Osteoblast (primary cell): ENCODE measurements around the gene IST1. TPM values are rescaled to one million over a fixed set of nuclear protein-coding genes. Genes with fewer than 3 reads are reported as not detected.
A peak's percentile ranks its signal among the peaks of the same experiment; 100 is the strongest.

Experiments used
- DNase-seq: peaks from one replicate; pipeline ENCODE4 v3.0.0; 2011; ENCODE audit warnings: low spot score, mixed read lengths; ENCODE audit not compliant: insufficient read length; ENCODE audit errors: missing footprints
- H2AFZ ChIP-seq: 2 replicates; pipeline ENCODE4 v1.6.0; 2011; ENCODE audit warnings: mild to moderate bottlenecking, low read length
- H3K27ac ChIP-seq: 2 replicates; pipeline ENCODE4 v1.5.1; 2011; ENCODE audit warnings: mild to moderate bottlenecking, low read depth, low read length, moderate library complexity
- H3K27me3 ChIP-seq: 2 replicates; pipeline ENCODE4 v1.6.0; 2012; ENCODE audit warnings: mild to moderate bottlenecking, control low read depth, inconsistent platforms, low read length, moderate library complexity; ENCODE audit not compliant: insufficient read depth
- H3K36me3 ChIP-seq: 2 replicates; pipeline ENCODE4 v1.5.1; 2011; ENCODE audit warnings: mild to moderate bottlenecking, low read length, control low read depth, moderate library complexity; ENCODE audit not compliant: insufficient read depth
- H3K4me1 ChIP-seq: 2 replicates; pipeline ENCODE4 v1.5.1; 2011; ENCODE audit warnings: mild to moderate bottlenecking, low read length, control low read depth, moderate library complexity; ENCODE audit not compliant: insufficient read depth
- H3K4me2 ChIP-seq: 2 replicates; pipeline ENCODE4 v1.6.0; 2011; ENCODE audit warnings: mild to moderate bottlenecking, low read length; ENCODE audit not compliant: insufficient read depth
- H3K4me3 ChIP-seq: fragments of 200-600 bp; sonication (generic); 3 replicates; pipeline ENCODE4 v1.5.1; 2012; ENCODE audit warnings: mild to moderate bottlenecking, low read length, inconsistent platforms; ENCODE audit not compliant: insufficient read depth
- H3K79me2 ChIP-seq: 2 replicates; pipeline ENCODE4 v1.6.0; 2012; ENCODE audit warnings: mild to moderate bottlenecking, low read length, control low read depth, inconsistent platforms; ENCODE audit not compliant: insufficient read depth
- H3K9me3 ChIP-seq: 2 replicates; pipeline ENCODE4 v1.5.1; 2011; ENCODE audit warnings: low read depth, low read length, control low read depth
- H4K20me1 ChIP-seq: 2 replicates; pipeline ENCODE4 v1.6.0; 2012; ENCODE audit warnings: mild to moderate bottlenecking, low read length, control low read depth; ENCODE audit not compliant: insufficient read depth
- total RNA-seq: library from RNA; depleted of rRNA; stranded (reverse); fragments of >200 nt; gene quantifications from 2 replicates; pipeline ENCODE4 v1.2.3, GENCODE V29; 2012
- TF ChIP-seq, protein P1 (sequence below): IDR thresholded peaks from 2 replicates; pipeline ENCODE4 v1.5.1; 2011; ENCODE audit warnings: mild to moderate bottlenecking, low read depth, low read length, moderate library complexity; ENCODE audit errors: extremely low read depth

Gene IST1
- total RNA-seq, 1 donor: 229 TPM

DNA sequence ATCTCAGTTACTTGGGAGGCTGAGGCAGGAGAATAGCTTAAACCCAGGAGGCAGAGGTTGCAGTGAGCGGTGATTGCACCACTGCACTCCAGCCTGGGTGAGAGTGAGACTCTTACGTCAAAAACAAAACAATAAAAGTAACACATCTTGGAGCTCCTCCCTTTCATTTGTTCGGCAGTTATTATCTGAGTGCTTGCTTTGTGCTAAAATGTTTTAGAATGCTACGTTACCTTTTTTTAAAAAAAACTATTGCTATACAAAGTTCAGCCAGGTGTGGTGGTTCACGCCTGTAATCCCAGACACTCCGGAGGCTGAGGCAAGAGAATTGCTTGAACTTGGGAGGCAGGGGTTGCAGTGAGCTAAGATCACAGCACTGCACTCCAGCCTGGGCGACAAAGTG lies 15.8 kb downstream of the IST1 start:
- TF ChIP-seq, protein P1, sequence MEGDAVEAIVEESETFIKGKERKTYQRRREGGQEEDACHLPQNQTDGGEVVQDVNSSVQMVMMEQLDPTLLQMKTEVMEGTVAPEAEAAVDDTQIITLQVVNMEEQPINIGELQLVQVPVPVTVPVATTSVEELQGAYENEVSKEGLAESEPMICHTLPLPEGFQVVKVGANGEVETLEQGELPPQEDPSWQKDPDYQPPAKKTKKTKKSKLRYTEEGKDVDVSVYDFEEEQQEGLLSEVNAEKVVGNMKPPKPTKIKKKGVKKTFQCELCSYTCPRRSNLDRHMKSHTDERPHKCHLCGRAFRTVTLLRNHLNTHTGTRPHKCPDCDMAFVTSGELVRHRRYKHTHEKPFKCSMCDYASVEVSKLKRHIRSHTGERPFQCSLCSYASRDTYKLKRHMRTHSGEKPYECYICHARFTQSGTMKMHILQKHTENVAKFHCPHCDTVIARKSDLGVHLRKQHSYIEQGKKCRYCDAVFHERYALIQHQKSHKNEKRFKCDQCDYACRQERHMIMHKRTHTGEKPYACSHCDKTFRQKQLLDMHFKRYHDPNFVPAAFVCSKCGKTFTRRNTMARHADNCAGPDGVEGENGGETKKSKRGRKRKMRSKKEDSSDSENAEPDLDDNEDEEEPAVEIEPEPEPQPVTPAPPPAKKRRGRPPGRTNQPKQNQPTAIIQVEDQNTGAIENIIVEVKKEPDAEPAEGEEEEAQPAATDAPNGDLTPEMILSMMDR: no peak
- no peaks in the 10 kb centered on the region for H3K27me3 ChIP-seq
- no peak overlapping the region for H3K4me3 ChIP-seq
- no peak for DNase-seq
- no peak overlapping the region for H2AFZ ChIP-seq
- no peaks in the 10 kb centered on the region for H3K9me3 ChIP-seq
- H3K36me3 ChIP-seq: peaks cover 20% of the 10 kb centered on the region
- H3K4me2 ChIP-seq: no peak overlapping the region
- H3K4me1 ChIP-seq: peaks cover 17% of the 10 kb centered on the region
- peaks cover 87% of the 10 kb centered on the region for H4K20me1 ChIP-seq
- no peak overlapping the region for H3K27ac ChIP-seq
- H3K79me2 ChIP-seq: peaks cover 99% of the 10 kb centered on the region

DNA sequence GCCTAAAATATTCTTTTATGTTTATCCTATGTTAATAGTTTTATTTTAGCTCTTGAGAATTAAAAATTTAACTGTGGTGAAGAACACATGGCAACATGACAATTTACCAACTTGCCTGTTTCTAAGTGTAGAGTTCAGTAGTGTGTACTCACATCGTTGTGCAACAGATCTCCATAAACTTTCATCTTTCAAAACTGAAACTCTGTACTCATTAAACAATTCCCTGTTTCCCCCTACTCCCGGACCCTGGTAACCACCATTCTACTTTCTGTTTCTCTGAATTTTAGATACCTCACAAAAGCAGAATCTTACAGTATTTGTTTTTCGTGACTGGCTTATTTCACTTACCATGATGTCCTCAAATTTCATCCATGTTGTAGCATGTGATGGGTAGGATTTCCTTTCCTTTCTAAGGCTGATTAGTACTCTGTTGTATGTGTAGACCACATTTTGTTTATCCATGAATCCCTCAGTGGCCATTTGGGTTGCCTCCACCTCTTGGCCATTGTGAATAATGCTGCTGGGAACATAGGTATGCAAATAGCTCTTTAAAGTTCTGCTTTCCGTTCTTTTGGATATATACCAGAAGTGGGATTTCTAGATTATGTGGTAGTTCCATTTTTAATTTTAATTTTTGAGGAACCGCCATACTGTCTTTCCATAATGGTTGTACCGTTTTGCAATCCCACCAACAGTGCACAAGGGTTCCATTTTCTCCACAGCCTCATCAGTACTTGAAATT lies 17.4 kb downstream of the IST1 start:
- H2AFZ ChIP-seq: no peak overlapping the region
- no peaks in the 10 kb centered on the region for H3K9me3 ChIP-seq
- TF ChIP-seq, protein P1: no peak
- H3K4me2 ChIP-seq: no peak overlapping the region
- H3K79me2 ChIP-seq: peaks cover 98% of the 10 kb centered on the region
- H3K4me1 ChIP-seq: peaks cover 32% of the 10 kb centered on the region
- DNase-seq: no peak
- H3K27ac ChIP-seq: no peak overlapping the region
- H3K4me3 ChIP-seq: no peak overlapping the region
- H3K36me3 ChIP-seq: peaks cover 28% of the 10 kb centered on the region
- H3K27me3 ChIP-seq: no peaks in the 10 kb centered on the region
- H4K20me1 ChIP-seq: peaks cover 89% of the 10 kb centered on the region

DNA sequence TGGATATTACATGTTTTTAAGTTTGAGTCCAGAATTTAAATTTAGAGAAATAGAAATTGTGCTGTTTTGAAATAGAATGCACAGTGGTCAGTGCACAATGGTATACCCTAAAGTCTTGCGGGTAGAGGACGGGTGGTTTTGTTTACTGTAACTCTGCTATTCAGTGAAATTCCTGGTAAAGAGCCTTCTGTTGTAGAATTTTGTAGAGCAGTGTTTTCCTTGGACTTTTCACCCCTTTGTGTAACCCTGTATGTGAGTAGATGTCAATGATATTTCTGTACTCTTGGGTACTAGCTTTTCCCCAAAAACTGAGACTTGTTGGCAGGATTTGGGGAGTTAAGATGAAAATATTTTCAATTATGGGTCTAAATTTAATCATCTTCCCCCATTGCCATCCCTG lies 19.5 kb downstream of the IST1 start:
- H3K36me3 ChIP-seq: peaks cover 33% of the 10 kb centered on the region

DNA sequence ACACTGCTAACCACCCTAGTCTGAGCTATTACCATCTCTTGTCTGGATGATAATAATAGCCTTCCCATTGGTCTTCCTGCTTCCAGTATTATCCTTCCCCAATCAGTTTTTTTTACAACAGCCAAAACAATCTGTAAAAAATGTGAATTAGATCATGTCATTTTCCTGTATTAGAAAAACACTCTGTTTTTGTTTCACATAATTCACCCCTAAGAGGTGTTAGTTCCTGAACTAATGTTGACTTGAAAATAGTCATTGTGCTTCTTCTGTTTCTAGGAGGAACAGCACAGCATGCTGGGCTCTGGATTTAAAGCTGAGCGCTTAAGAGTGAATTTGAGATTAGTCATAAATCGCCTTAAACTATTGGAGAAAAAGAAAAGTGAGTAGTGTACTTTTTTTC lies 20.0 kb downstream of the IST1 start:
- Histone ChIP-seq H3K36me3 (peaks cover 39% of the 10 kb centered on the region), H3K9me3 (no peaks in the 10 kb centered on the region), H2AFZ (no peak overlapping the region), H3K27me3 (no peaks in the 10 kb centered on the region), H3K4me2 (no peak overlapping the region), H3K4me1 (peaks cover 37% of the 10 kb centered on the region), H4K20me1 (peaks cover 87% of the 10 kb centered on the region), H3K4me3 (no peak overlapping the region), H3K27ac (peak overlapping the region; percentile 41), H3K79me2 (peaks cover 93% of the 10 kb centered on the region)
- DNase-seq: no peak
- TF ChIP-seq, protein P1: no peak

More for the DNA sequence above, 19.5 kb downstream of the IST1 start:
- no peak for DNase-seq
- Histone ChIP-seq H2AFZ (no peak overlapping the region), H3K4me2 (no peak overlapping the region), H3K27me3 (no peaks in the 10 kb centered on the region), H3K4me1 (peaks cover 37% of the 10 kb centered on the region), H4K20me1 (peaks cover 86% of the 10 kb centered on the region), H3K4me3 (no peak overlapping the region), H3K79me2 (peaks cover 93% of the 10 kb centered on the region), H3K9me3 (no peaks in the 10 kb centered on the region), H3K27ac (peak overlapping the region; percentile 41)
- TF ChIP-seq, protein P1: no peak
